Coronary artery (tissue), 2 donors: Measurements from ENCODE around the gene KBTBD8.
A peak's percentile ranks its signal among the peaks of the same experiment; 100 is the strongest.

ENCODE experiments used
- DNase-seq: peaks from one replicate; pipeline ENCODE4 v3.0.0-alpha.2; 2017; ENCODE audit warnings: low spot score
- H3K27ac ChIP-seq, 2 donors: fragments of 200-600 bp; sonication (generic); one replicate each; pipeline ENCODE4 v1.5.1; 2016 to 2019
- H3K4me3 ChIP-seq: fragments of 200-600 bp; sonication (generic); 2 replicates; pipeline ENCODE4 v1.5.1; 2016; ENCODE audit warnings: mild to moderate bottlenecking, moderate library complexity
- TF ChIP-seq, protein P1 (sequence below): fragments of 200-600 bp; sonication (generic); IDR thresholded peaks from one replicate; pipeline ENCODE4 v1.5.1; 2019; ENCODE audit warnings: antibody characterized with exemption

Gene KBTBD8

DNA sequence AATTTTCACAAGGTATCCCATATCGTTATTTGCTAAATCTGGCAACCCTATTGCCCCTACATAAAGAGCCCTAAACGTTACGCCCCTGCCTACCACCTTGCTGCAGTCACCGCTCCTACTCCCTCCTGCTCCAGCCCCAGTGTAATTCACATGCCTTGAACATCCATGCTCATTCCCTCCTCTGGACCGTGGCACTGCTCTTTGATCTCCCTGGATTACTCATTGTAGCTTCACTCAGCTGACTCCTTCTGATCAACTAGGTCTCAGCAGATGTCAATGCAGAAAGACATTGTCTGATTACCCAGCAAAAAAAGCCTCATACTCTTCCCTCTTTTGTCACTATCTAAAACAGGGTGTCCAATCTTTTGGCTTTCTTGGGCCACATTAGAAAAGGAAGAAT lies 40.7 kb upstream of the KBTBD8 start:
- no peak for DNase-seq
- no peak overlapping the region for H3K4me3 ChIP-seq
- TF ChIP-seq, protein P1, sequence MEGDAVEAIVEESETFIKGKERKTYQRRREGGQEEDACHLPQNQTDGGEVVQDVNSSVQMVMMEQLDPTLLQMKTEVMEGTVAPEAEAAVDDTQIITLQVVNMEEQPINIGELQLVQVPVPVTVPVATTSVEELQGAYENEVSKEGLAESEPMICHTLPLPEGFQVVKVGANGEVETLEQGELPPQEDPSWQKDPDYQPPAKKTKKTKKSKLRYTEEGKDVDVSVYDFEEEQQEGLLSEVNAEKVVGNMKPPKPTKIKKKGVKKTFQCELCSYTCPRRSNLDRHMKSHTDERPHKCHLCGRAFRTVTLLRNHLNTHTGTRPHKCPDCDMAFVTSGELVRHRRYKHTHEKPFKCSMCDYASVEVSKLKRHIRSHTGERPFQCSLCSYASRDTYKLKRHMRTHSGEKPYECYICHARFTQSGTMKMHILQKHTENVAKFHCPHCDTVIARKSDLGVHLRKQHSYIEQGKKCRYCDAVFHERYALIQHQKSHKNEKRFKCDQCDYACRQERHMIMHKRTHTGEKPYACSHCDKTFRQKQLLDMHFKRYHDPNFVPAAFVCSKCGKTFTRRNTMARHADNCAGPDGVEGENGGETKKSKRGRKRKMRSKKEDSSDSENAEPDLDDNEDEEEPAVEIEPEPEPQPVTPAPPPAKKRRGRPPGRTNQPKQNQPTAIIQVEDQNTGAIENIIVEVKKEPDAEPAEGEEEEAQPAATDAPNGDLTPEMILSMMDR = no peak
- H3K27ac ChIP-seq = no peak overlapping the region

DNA sequence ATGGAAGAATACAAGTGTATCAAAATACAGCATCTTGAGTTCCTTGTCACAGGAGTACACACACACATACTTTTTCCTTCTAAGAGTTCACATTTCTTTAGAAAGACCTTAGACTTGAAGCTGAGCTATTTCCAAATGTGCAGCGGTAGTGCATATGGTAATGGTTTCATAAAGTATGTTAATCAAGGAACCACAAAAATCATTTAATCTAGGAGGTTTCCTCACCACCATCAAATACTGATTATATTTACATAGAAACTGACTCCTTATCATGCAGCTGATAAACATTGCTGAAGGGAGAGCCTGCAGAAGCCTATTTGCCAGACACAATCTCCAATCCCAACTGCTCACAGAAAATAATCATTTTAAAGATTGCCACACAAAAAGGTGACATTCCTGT lies 40.0 kb upstream of the KBTBD8 start:
- TF ChIP-seq, protein P1 = no peak
- DNase-seq = no peak
- Histone ChIP-seq H3K4me3 (no peak overlapping the region), H3K27ac (no peak overlapping the region)

DNA sequence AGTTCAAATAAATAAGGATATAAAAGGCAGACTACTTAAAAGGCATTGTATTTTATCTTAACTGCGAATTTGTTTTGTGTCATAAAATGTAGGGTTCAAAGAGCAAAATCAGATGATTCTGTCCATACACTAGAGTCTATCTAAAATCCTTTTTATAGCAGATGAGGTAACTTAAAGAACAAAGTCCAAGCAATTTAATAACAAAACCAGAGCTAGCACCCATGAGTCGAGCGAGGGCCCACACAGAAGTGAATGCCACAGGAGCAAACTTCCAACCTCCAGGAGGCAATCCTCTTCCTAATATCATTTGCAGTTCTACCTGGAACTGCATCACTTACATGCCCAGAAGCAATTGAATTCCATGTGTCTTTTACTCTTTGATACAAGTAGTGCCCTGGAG lies 35.4 kb upstream of the KBTBD8 start:
- H3K27ac ChIP-seq = no peak overlapping the region
- DNase-seq = no peak
- H3K4me3 ChIP-seq = no peak overlapping the region
- TF ChIP-seq, protein P1 = no peak

DNA sequence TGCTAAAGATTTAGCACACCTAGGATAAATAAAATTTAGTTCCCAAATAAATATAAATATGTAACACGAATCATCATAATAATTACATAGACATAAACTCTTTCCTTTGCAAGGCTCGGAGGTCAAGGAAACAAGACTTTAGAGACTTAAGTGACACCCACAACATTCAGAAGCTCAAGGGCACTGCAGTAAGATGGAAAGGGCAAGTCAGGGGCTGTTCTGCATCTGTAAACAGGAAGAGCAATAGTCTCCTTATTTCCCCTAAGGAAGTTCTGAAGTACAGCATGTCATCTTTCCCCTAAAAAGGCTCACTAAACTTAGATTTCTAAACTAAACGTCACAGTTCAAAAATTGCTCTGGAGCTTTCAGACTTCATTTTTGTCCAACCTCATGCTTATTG lies 26.9 kb upstream of the KBTBD8 start:
- no peak overlapping the region for H3K27ac ChIP-seq
- TF ChIP-seq, protein P1 = no peak
- no peak overlapping the region for H3K4me3 ChIP-seq
- DNase-seq = no peak

DNA sequence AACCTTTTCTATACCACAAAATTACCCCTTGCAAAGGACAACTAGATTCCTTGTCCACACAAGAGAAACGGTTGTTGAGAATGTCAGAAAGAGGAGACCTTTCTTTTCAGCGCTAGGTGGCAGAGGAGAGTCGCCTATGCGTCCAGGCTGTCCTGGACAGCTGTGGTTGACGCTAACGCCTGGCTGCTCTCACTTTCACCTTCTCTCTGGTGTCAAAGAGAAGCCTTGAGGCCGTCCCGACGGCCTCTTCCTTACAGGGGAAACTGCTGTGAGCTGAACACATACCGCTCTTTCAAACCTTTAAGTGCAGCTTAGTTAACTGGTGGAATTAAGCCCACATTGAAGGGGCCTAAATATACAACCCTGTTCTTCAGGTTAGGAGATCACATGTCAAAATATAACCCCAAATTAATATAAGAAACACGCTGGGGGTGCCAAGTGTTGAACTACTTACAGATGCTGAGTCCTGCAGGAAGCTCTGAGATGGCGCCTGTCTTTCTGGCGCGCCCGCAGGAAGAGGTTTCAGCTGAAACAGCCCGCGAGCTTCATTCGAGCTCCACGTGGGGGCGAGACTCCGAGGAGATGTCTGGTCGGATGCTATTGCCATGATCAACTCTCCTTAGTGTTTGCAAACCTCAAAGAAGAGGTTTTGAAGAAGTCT lies 26.1 kb upstream of the KBTBD8 start:
- TF ChIP-seq, protein P1 = peak; percentile 73
- H3K4me3 ChIP-seq = peak overlapping the region; percentile 62
- peak; percentile 74 for DNase-seq
- no peak overlapping the region for H3K27ac ChIP-seq

DNA sequence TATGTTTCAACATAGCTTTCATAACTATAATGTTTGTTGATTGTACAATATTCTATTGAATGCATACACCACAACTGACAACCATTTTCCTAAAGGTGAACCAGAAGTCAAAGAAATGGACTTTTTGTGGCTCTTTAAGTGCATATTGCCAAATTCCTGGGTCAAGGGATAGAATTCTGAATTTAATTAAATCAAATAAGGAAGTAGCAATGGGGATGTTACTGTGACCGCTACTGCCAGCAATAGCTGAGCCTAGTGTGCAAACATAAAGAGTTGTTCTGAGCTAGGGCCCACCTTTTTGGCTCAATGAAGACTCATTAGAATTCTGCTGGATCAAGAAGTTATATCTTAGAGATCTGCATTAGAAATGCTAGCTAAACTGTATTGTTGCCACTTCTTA lies 17.3 kb upstream of the KBTBD8 start:
- TF ChIP-seq, protein P1 = no peak
- H3K4me3 ChIP-seq = no peak overlapping the region
- H3K27ac ChIP-seq = no peak overlapping the region
- DNase-seq = no peak

DNA sequence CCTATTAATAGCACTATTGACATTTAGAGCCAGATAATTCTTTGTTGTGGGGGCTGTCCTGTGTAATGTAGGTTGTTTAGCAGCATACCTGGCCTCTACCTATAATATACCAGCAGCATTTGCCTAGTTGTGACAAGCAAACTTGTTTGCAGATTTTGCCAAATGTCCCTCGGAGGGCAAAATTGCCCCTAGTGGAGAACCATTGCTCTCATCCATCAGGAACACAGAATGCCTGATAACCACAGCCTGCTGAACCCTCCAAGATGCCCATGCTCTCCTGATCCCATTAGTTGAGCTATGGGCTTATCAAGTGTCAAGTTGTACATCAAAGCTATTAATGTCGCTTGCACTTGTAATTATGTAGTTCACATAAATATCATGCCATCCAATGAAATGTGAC lies 15.0 kb upstream of the KBTBD8 start:
- H3K4me3 ChIP-seq = no peak overlapping the region
- DNase-seq = no peak
- H3K27ac ChIP-seq = no peak overlapping the region
- TF ChIP-seq, protein P1 = no peak
